Keratinocyte (primary cell): Measurements from ENCODE around the gene LAMA2. TPM values are rescaled to one million over a fixed set of nuclear protein-coding genes. Genes with fewer than 3 reads are reported as not detected.

Experiments
- DNase-seq: peaks from one replicate; pipeline ENCODE4 v3.0.0-alpha.2; 2011; ENCODE audit warnings: low read depth, missing footprints, low spot score
- FAIRE-seq: peaks from 2 replicates; lab custom pipeline; 2011; peaks lifted over from hg19 to GRCh38; lab: Jason Lieb, UNC
- H2AFZ ChIP-seq: 2 replicates; pipeline ENCODE4 v1.6.0; 2012; ENCODE audit warnings: low read length, control low read depth, inconsistent platforms; ENCODE audit not compliant: control insufficient read depth
- H3K27ac ChIP-seq: 2 replicates; pipeline ENCODE4 v1.5.1; 2011; ENCODE audit warnings: low read length; ENCODE audit not compliant: control insufficient read depth, insufficient read depth
- H3K27me3 ChIP-seq: 3 replicates; pipeline ENCODE4 v1.6.0; 2011; ENCODE audit warnings: low read length; ENCODE audit not compliant: control insufficient read depth, insufficient read depth; ENCODE audit errors: extremely low read depth
- H3K36me3 ChIP-seq, 2 experiments: 2 replicates in 1 of 2; 3 replicates in 1 of 2; pipeline ENCODE4 v1.5.1; 2011; ENCODE audit warnings: low read length in 2 of 2, mild to moderate bottlenecking in 1 of 2; ENCODE audit not compliant: control insufficient read depth in 2 of 2, insufficient read depth in 2 of 2; ENCODE audit errors: extremely low read depth in 1 of 2
- H3K4me1 ChIP-seq: 3 replicates; pipeline ENCODE4 v1.5.1; 2011; ENCODE audit warnings: low read length; ENCODE audit not compliant: control insufficient read depth, insufficient read depth; ENCODE audit errors: extremely low read depth
- H3K4me2 ChIP-seq: 3 replicates; pipeline ENCODE4 v1.6.0; 2011; ENCODE audit warnings: low read depth, low read length; ENCODE audit not compliant: control insufficient read depth, insufficient read depth; ENCODE audit errors: extremely low read depth
- H3K4me3 ChIP-seq, 3 experiments: fragments of 200-600 bp in 1 of 3; sonication (generic) in 1 of 3; 2 replicates in 2 of 3; 3 replicates in 1 of 3; pipeline ENCODE4 v1.5.1; 2011 to 2016; ENCODE audit warnings: low read length in 3 of 3, mild to moderate bottlenecking in 3 of 3, control low read depth in 2 of 3, inconsistent platforms in 1 of 3, low read depth in 1 of 3, mixed read lengths in 1 of 3, mixed run types in 1 of 3, moderate library complexity in 1 of 3; ENCODE audit not compliant: control insufficient read depth in 2 of 3, insufficient read depth in 2 of 3; ENCODE audit errors: extremely low read depth in 1 of 3
- H3K79me2 ChIP-seq: 2 replicates; pipeline ENCODE4 v1.6.0; 2012; ENCODE audit warnings: low read length; ENCODE audit not compliant: control insufficient read depth, insufficient read depth
- H3K9ac ChIP-seq: 3 replicates; pipeline ENCODE4 v1.6.0; 2011; ENCODE audit warnings: low read length; ENCODE audit not compliant: control insufficient read depth, insufficient read depth; ENCODE audit errors: extremely low read depth
- H3K9me1 ChIP-seq: 3 replicates; pipeline ENCODE4 v1.6.0; 2011; ENCODE audit warnings: low read length; ENCODE audit not compliant: control insufficient read depth, insufficient read depth; ENCODE audit errors: extremely low read depth
- H3K9me3 ChIP-seq: 2 replicates; pipeline ENCODE4 v1.5.1; 2012; ENCODE audit warnings: low read depth, low read length; ENCODE audit not compliant: control insufficient read depth
- H4K20me1 ChIP-seq: 3 replicates; pipeline ENCODE4 v1.6.0; 2011; ENCODE audit warnings: low read length; ENCODE audit not compliant: control insufficient read depth, insufficient read depth; ENCODE audit errors: extremely low read depth
- EZH2 ChIP-seq: IDR thresholded peaks from one replicate; pipeline ENCODE4 v1.6.1; 2012; ENCODE audit warnings: inconsistent platforms, mild to moderate bottlenecking, low read length, moderate library complexity
- dilution Hi-C: fragments of 300-500 bp; cut with MboI; formaldehyde crosslinking; loops from one replicate; pipeline ENCODE4 v1.7.0; 2020; ENCODE audit warnings: low sequenced_read_pairs; ENCODE audit not compliant: extremely low pct_ligation_motif_present
- polyA plus RNA-seq, 5 experiments: library from polyadenylated mRNA; depleted of rRNA in 3 of 5; stranded (reverse) in 3 of 5; stranded (forward) in 1 of 5; unstranded in 1 of 5; fragments of >200 nt; gene quantifications; 1 replicate in 1 of 5; 2 replicates in 3 of 5; 3 replicates in 1 of 5; pipeline versions ENCODE4 v1.2.1 to v1.2.3, GENCODE V29; 2011 to 2012; ENCODE audit warnings: missing spikeins in 2 of 5, low read depth in 1 of 5, low replicate concordance in 1 of 5
- TF ChIP-seq, protein P1 (sequence below), 3 experiments: IDR thresholded peaks in 1 of 3; conservative IDR thresholded peaks in 1 of 3; optimal IDR thresholded peaks in 1 of 3; 2 replicates in 2 of 3; 3 replicates in 1 of 3; pipeline versions ENCODE3 to v1.5.1; 2011; ENCODE audit warnings: low read length in 3 of 3, mild to moderate bottlenecking in 3 of 3, moderate library complexity in 2 of 3, control low read depth in 1 of 3, inconsistent platforms in 1 of 3; ENCODE audit not compliant: insufficient read depth in 2 of 3; ENCODE audit errors: extremely low read depth in 1 of 3

The LAMA2 gene
- polyA plus RNA-seq, 1 donor (not counting 4 experiments of a cell fraction or from before 2014, with no cell fraction given): 1.4 TPM

- Histone ChIP-seq H3K4me3 (no peak overlapping the region), H3K9me3 (no peaks in the 10 kb centered on the region), H3K4me1 (peaks cover 6% of the 10 kb centered on the region), H4K20me1 (no peaks in the 10 kb centered on the region), H3K27ac (no peak overlapping the region), H3K9ac (no peak overlapping the region), H3K4me2 (peak overlapping the region; percentile 84), H2AFZ (peak overlapping the region; percentile 94), H3K79me2 (no peaks in the 10 kb centered on the region), H3K36me3 (no peaks in the 10 kb centered on the region), H3K9me1 (no peaks in the 10 kb centered on the region), H3K27me3 (peaks cover 8% of the 10 kb centered on the region)
- dilution Hi-C loops: no loop called here
- FAIRE-seq (no peak), DNase-seq (no peak)
- TF ChIP-seq, protein P1, sequence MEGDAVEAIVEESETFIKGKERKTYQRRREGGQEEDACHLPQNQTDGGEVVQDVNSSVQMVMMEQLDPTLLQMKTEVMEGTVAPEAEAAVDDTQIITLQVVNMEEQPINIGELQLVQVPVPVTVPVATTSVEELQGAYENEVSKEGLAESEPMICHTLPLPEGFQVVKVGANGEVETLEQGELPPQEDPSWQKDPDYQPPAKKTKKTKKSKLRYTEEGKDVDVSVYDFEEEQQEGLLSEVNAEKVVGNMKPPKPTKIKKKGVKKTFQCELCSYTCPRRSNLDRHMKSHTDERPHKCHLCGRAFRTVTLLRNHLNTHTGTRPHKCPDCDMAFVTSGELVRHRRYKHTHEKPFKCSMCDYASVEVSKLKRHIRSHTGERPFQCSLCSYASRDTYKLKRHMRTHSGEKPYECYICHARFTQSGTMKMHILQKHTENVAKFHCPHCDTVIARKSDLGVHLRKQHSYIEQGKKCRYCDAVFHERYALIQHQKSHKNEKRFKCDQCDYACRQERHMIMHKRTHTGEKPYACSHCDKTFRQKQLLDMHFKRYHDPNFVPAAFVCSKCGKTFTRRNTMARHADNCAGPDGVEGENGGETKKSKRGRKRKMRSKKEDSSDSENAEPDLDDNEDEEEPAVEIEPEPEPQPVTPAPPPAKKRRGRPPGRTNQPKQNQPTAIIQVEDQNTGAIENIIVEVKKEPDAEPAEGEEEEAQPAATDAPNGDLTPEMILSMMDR (optimal IDR thresholded peaks at IDR 0.05 in 1 of 3, IDR thresholded peaks at IDR 0.05 in 1 of 3, conservative IDR thresholded peaks at IDR 0.05 in 1 of 3; ENCODE audit: extremely low read depth in 1 of 3, insufficient read depth in 2 of 3, low read length in 3 of 3): no peak
- TF ChIP-seq EZH2: no peak
Measured at GRCh38 chr6:128882560-128882959, 378 bp upstream of the LAMA2 start.

- Histone ChIP-seq H3K27me3 (peaks cover 8% of the 10 kb centered on the region), H3K9me1 (no peaks in the 10 kb centered on the region), H3K9ac (no peak overlapping the region), H4K20me1 (no peaks in the 10 kb centered on the region), H3K27ac (no peak overlapping the region), H3K4me1 (peaks cover 6% of the 10 kb centered on the region), H3K4me3 (no peak overlapping the region), H2AFZ (no peak overlapping the region), H3K4me2 (no peak overlapping the region), H3K79me2 (no peaks in the 10 kb centered on the region), H3K36me3 (no peaks in the 10 kb centered on the region), H3K9me3 (no peaks in the 10 kb centered on the region)
- DNase-seq (no peak), FAIRE-seq (no peak)
- dilution Hi-C loops: no loop called here
- TF ChIP-seq EZH2: no peak
- TF ChIP-seq, protein P1 (optimal IDR thresholded peaks at IDR 0.05 in 1 of 3, IDR thresholded peaks at IDR 0.05 in 1 of 3, conservative IDR thresholded peaks at IDR 0.05 in 1 of 3; ENCODE audit: extremely low read depth in 1 of 3, insufficient read depth in 2 of 3, low read length in 3 of 3): no peak
Measured at GRCh38 chr6:128883906-128884305, 968 bp downstream of the LAMA2 start.
